Heart left ventricle (tissue), 16 donors: ENCODE data around the gene RPL18. TPM values are rescaled to one million over a fixed set of nuclear protein-coding genes. Genes with fewer than 3 reads are reported as not detected.

Experiments
- ATAC-seq, 4 donors: fragments of 200-7000 bp; cut with Tn5 transposase; one replicate each; pipeline ENCODE4 v1.9.1; 2020 to 2022; ENCODE audit warnings: moderate library complexity in 4 of 4, mild to moderate bottlenecking in 3 of 4, moderate number of reproducible peaks in 1 of 4
- DNase-seq, 5 donors: peaks; one replicate each; pipeline ENCODE4 v3.0.0-alpha.2; 2020
- H3K27ac ChIP-seq, 12 donors: fragments of 200-600 bp; sonication (generic) in 4 of 12; one replicate each; pipeline versions ENCODE4 v1.5.0 to v1.8.0; 2016 to 2022; ENCODE audit warnings: mild to moderate bottlenecking in 2 of 12
- H3K27me3 ChIP-seq, 9 donors: fragments of 200-600 bp; sonication (generic) in 2 of 9; one replicate each; pipeline versions ENCODE4 v1.5.1 to v1.8.0; 2016 to 2022; ENCODE audit warnings: mild to moderate bottlenecking in 3 of 9
- H3K36me3 ChIP-seq, 9 donors: fragments of 200-600 bp; sonication (generic) in 2 of 9; one replicate each; pipeline versions ENCODE4 v1.5.0 to v1.8.0; 2018 to 2022; ENCODE audit warnings: mild to moderate bottlenecking in 2 of 9
- H3K4me1 ChIP-seq, 12 donors: fragments of 200-600 bp; sonication (generic) in 4 of 12; one replicate each; pipeline versions ENCODE4 v1.5.0 to v1.8.0; 2016 to 2022; ENCODE audit warnings: mild to moderate bottlenecking in 3 of 12
- H3K4me3 ChIP-seq, 12 donors: fragments of 200-600 bp; sonication (generic) in 4 of 12; one replicate each; pipeline versions ENCODE4 v1.5.0 to v1.8.0; 2017 to 2022; ENCODE audit warnings: mild to moderate bottlenecking in 9 of 12, moderate library complexity in 4 of 12
- H3K9me3 ChIP-seq, 12 donors: fragments of 200-600 bp; sonication (generic) in 4 of 12; one replicate each; pipeline versions ENCODE4 v1.5.0 to v1.8.0; 2016 to 2022; ENCODE audit warnings: mild to moderate bottlenecking in 1 of 12
- CTCF ChIP-seq, 12 donors: fragments of 200-600 bp; sonication (generic) in 4 of 12; IDR thresholded peaks; one replicate each; pipeline versions ENCODE4 v1.5.0 to v1.8.0; 2018 to 2022; ENCODE audit warnings: antibody characterized with exemption in 12 of 12, mild to moderate bottlenecking in 5 of 12
- POLR2A ChIP-seq, 2 donors: fragments of 450-650 bp; IDR thresholded peaks; one replicate each; pipeline ENCODE4 v1.6.1; 2017; ENCODE audit warnings: antibody characterized with exemption in 2 of 2, mild to moderate bottlenecking in 2 of 2, moderate library complexity in 2 of 2
- WGBS, 4 donors: extraction: QIAGEN DNeasy Blood & Tissue Kit in 2 of 4; methylation state at CpG; one replicate each; pipeline versions ENCODE4 v1.1.5 to v1.1.7; 2013 to 2018; 5-methylcytosine and 5-hydroxymethylcytosine counted together
- intact Hi-C, 10 donors: fragments of 100-400 bp; cut with DNase I; formaldehyde crosslinking; loops; one replicate each; pipeline versions ENCODE4 v1.11.1 to v1.14.2; 2022
- polyA plus RNA-seq, 2 donors: library from polyadenylated mRNA; stranded (reverse); fragments of 200-250 nt; gene quantifications; one replicate each; pipeline ENCODE4 v1.2.3, GENCODE V29; 2013
- total RNA-seq, 9 donors: library from RNA; depleted of rRNA in 2 of 9; stranded (reverse); fragments of >200 nt in 2 of 9; fragmentation: NEBNext Ultra II Directional in 3 of 9; extraction: Animal tissue kit (Norgen Biotek cat#: 25700) in 3 of 9; gene quantifications; one replicate each; pipeline versions ENCODE4 v1.1.0 to v1.2.4, GENCODE V29; 2016 to 2023
- donor health status: ischemic (EF 13 %, LVEDD 7.1; RV severe dilation, severe dysfunction).
- donor health status: healthy with polysubstance abuse.
- donor health status: DM: no; HTN: yes; CAD: no.
- donor health status: DM: no; HTN: no; CAD: no.
- donor health status: ischemic (EF 25% LVEDD 6.9; RV normal size, moderate dysfunction).
- donor health status: ischemic (EF 25% LVEDD 5.7; RV mildly dilated, moderate dysfunction).
- donor health status: healthy.
- donor health status: DM: yes; HTN: yes; CAD: no.
- donor health status: ischemic (EF 35%, LVEDD 5.7; RV mildly dilated, moderate dysfunction).
- donor health status: nonischemic (EF 11% LVEDD 7.7; RV severe dilation, severe dysfunction).
- donor health status: DM: yes; HTN: yes; CAD: no.
- donor health status: PGD.
- donor health status: ischemic (EF 29% LVEDD 5.4; RV normal size, mild dysfunction).
- donor health status: nonischemic (EF 23%, LVEDD 6.1; RV moderate dilation, normal function).

Gene RPL18
- total and polyA plus RNA-seq, 11 donors: 470 to 1,773 (median 714) TPM

- Histone ChIP-seq H3K36me3 (no peaks in the 10 kb centered on the region), H3K9me3 (no peaks in the 10 kb centered on the region), H3K4me1 (peaks cover 0 to 4% (median 0%) of the 10 kb centered on the region in 12 donors), H3K27me3 (no peaks in the 10 kb centered on the region), H3K27ac (no peak overlapping the region), H3K4me3 (no peak overlapping the region)
- WGBS, 4 donors: 81 to 84% (median 83%) methylated on average over 7 of the region's 7 CpGs
- intact Hi-C loops: no loop called here
- ATAC-seq: no peak
- DNase-seq: no peak
- no peak for TF ChIP-seq POLR2A (IDR thresholded peaks at IDR 0.05)
- TF ChIP-seq CTCF (IDR thresholded peaks at IDR 0.05): no peak
These were observed 11.6 kb downstream of the RPL18 start for GRCh38 chr19:48607359-48607755.

DNA sequence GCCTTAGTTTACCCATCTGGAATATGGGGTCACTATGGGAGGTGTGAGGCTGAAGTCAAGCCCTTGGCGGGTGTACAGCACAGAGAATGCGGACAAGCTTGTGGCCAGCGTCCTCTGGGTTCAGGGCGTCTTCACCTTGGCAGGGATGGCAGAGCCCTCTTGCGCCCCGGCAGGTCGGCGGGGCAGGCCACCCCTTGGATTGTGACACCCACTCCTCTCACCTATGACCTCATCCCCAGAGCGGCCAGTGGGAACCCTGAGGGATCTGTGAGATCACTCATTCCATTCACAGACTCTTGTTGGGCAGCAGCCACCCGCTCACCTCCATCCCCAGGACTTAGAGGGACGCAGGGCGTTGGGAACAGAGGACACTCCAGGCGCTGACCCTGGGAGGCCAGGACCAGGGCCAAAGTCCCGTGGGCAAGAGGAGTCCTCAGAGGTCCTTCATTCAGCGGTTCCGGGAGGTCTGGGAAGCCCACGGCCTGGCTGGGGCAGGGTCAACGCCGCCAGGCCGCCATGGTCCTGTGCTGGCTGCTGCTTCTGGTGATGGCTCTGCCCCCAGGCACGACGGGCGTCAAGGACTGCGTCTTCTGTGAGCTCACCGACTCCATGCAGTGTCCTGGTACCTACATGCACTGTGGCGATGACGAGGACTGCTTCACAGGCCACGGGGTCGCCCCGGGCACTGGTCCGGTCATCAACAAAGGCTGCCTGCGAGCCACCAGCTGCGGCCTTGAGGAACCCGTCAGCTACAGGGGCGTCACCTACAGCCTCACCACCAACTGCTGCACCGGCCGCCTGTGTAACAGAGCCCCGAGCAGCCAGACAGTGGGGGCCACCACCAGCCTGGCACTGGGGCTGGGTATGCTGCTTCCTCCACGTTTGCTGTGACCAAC is 12.3 kb downstream of the RPL18 start, which contains the start of gene SPACA4:
Gene SPACA4 (plus strand): TSS at position 280 of the 896 bp plus-strand sequence. CDS start 237 bp downstream, at position 517.
- DNase-seq (no peak), ATAC-seq (no peak)
- Histone ChIP-seq H3K27me3 (no peaks in the 10 kb centered on the region), H3K9me3 (no peaks in the 10 kb centered on the region), H3K4me1 (peaks cover 0 to 4% (median 0%) of the 10 kb centered on the region in 12 donors), H3K4me3 (no peak within 1 kb of the TSS), H3K36me3 (no peaks in the 10 kb centered on the region), H3K27ac (no peak within 1 kb of the TSS)
- no peak for TF ChIP-seq POLR2A (IDR thresholded peaks at IDR 0.05)
- TF ChIP-seq CTCF (IDR thresholded peaks at IDR 0.05): no peak
- intact Hi-C loops: no loop called here
- WGBS, 4 donors: 86 to 88% (median 88%) methylated on average over 29 to 39 of the region's 39 CpGs

GRCh38 chr19:48603850-48604249 is 15.1 kb downstream of the RPL18 start:
- H3K9me3 ChIP-seq: no peaks in the 10 kb centered on the region

More at GRCh38 chr19:48603850-48604249, 15.1 kb downstream of the RPL18 start:
- Histone ChIP-seq H3K36me3 (no peaks in the 10 kb centered on the region), H3K27me3 (peaks cover 0 to 10% (median 0%) of the 10 kb centered on the region in 9 donors), H3K4me3 (no peak overlapping the region), H3K4me1 (peaks cover 0 to under 1% (median 0%) of the 10 kb centered on the region in 12 donors), H3K27ac (no peak overlapping the region)
- intact Hi-C loops: no loop called here
- no peak for ATAC-seq
- WGBS, 4 donors: 87 to 97% (median 92%) methylated on average over 8 to 9 of the region's 9 CpGs
- TF ChIP-seq CTCF (IDR thresholded peaks at IDR 0.05) (no peak), POLR2A (IDR thresholded peaks at IDR 0.05) (no peak)
- DNase-seq: no peak
